A673 (cell line): ENCODE data around the gene ROCK1.

ENCODE experiments used
- EZH2 ChIP-seq: fragments of 200-600 bp; sonication (generic); IDR thresholded peaks from 2 replicates; pipeline ENCODE4 v1.6.1; 2017; ENCODE audit warnings: borderline replicate concordance, low read depth, mild to moderate bottlenecking, mixed read lengths, antibody characterized with exemption, low read length; ENCODE audit not compliant: poor library complexity, severe bottlenecking
- TF ChIP-seq, protein P1 (sequence below): fragments of 300-800, 200-600 bp; sonication (generic); conservative IDR thresholded peaks from 2 replicates; pipeline ENCODE4 v1.5.1; 2017; ENCODE audit warnings: low read depth, mild to moderate bottlenecking, antibody characterized with exemption, low read length, moderate library complexity, mixed read lengths

GRCh38 chr18:21080576-21080975, 31.0 kb downstream of the ROCK1 start:
- TF ChIP-seq, protein P1, sequence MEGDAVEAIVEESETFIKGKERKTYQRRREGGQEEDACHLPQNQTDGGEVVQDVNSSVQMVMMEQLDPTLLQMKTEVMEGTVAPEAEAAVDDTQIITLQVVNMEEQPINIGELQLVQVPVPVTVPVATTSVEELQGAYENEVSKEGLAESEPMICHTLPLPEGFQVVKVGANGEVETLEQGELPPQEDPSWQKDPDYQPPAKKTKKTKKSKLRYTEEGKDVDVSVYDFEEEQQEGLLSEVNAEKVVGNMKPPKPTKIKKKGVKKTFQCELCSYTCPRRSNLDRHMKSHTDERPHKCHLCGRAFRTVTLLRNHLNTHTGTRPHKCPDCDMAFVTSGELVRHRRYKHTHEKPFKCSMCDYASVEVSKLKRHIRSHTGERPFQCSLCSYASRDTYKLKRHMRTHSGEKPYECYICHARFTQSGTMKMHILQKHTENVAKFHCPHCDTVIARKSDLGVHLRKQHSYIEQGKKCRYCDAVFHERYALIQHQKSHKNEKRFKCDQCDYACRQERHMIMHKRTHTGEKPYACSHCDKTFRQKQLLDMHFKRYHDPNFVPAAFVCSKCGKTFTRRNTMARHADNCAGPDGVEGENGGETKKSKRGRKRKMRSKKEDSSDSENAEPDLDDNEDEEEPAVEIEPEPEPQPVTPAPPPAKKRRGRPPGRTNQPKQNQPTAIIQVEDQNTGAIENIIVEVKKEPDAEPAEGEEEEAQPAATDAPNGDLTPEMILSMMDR: no peak
- no peak for TF ChIP-seq EZH2
